Measurements from ENCODE around the gene SAMD11. TPM values are rescaled to one million over a fixed set of nuclear protein-coding genes. Genes with fewer than 3 reads are reported as not detected.

Gene SAMD11
- total and polyA plus RNA-seq, 4 donors, result 0.51 to 4.1 (median 1.3) TPM

GRCh38 chr1:963746-964525 lies 40.2 kb downstream of the SAMD11 start:
- no peaks in the 10 kb centered on the region for H3K9me3 ChIP-seq (ENCODE audit: control insufficient read depth in 4 of 4, low read length in 3 of 4)
- H3K4me3 ChIP-seq (ENCODE audit: low read depth in 1 of 3, low read length in 3 of 3), result no peak overlapping the region
- H3K4me1 ChIP-seq (ENCODE audit: control insufficient read depth in 4 of 4, insufficient read depth in 4 of 4, low read length in 3 of 4), result peaks cover 6 to 28% (median 19%) of the 10 kb centered on the region in 4 donors
- WGBS, result 97% methylated on average over 47 of the region's 47 CpGs
- TF ChIP-seq FOXA1 (IDR thresholded peaks at IDR 0.05) (no peak), MAX (IDR thresholded peaks at IDR 0.05) (no peak)
- DNase-seq (ENCODE audit: low spot score), result no peak
- no peak overlapping the region for H3K27ac ChIP-seq (ENCODE audit: low read depth in 1 of 2, low read length in 2 of 2)
- H3K27me3 ChIP-seq (ENCODE audit: control insufficient read depth in 4 of 4, insufficient read depth in 4 of 4, low read length in 3 of 4), result no peaks in the 10 kb centered on the region
- H3K9ac ChIP-seq (ENCODE audit: low read depth in 1 of 2, low read length in 2 of 2), result no peak overlapping the region
- H3K36me3 ChIP-seq (ENCODE audit: control insufficient read depth in 4 of 4, insufficient read depth in 3 of 4, low read depth in 1 of 4, low read length in 3 of 4), result peaks cover 0 to 6% (median 0%) of the 10 kb centered on the region in 4 donors

GRCh38 chr1:964691-965525 lies 41.2 kb downstream of the SAMD11 start:
- no peak overlapping the region for H3K27ac ChIP-seq (ENCODE audit: low read depth in 1 of 2, low read length in 2 of 2)
- 96% methylated on average over 43 of the region's 51 CpGs for WGBS
- H3K27me3 ChIP-seq (ENCODE audit: control insufficient read depth in 4 of 4, insufficient read depth in 4 of 4, low read length in 3 of 4), result peaks cover 0 to 3% (median 0%) of the 10 kb centered on the region in 4 donors
- TF ChIP-seq EGR1 (IDR thresholded peaks at IDR 0.05; ENCODE audit: low read depth in 2 of 2), result no peak
- no peak for TF ChIP-seq ZBTB33 (IDR thresholded peaks at IDR 0.05)
- TF ChIP-seq MAX (IDR thresholded peaks at IDR 0.05), result no peak
- TF ChIP-seq HNF4A (conservative IDR thresholded peaks at IDR 0.05), result no peak
- no peak for TF ChIP-seq RAD21 (IDR thresholded peaks at IDR 0.05)
- no peak for TF ChIP-seq HNF4G (IDR thresholded peaks at IDR 0.05)
- TF ChIP-seq YY1 (IDR thresholded peaks at IDR 0.05), result no peak
- TF ChIP-seq SP1 (IDR thresholded peaks at IDR 0.05), result no peak
- no peak for TF ChIP-seq NR2F2 (IDR thresholded peaks at IDR 0.05)
- TF ChIP-seq GABPA (IDR thresholded peaks at IDR 0.05 in 1 of 2, conservative IDR thresholded peaks at IDR 0.05 in 1 of 2), result no peak
- H3K9me3 ChIP-seq (ENCODE audit: control insufficient read depth in 4 of 4, low read length in 3 of 4), result no peaks in the 10 kb centered on the region
- peaks cover 3 to 22% (median 15%) of the 10 kb centered on the region in 4 donors for H3K4me1 ChIP-seq (ENCODE audit: control insufficient read depth in 4 of 4, insufficient read depth in 4 of 4, low read length in 3 of 4)
- H3K9ac ChIP-seq (ENCODE audit: low read depth in 1 of 2, low read length in 2 of 2), result no peak overlapping the region
- no peak for DNase-seq (ENCODE audit: low spot score)
- H3K36me3 ChIP-seq (ENCODE audit: control insufficient read depth in 4 of 4, insufficient read depth in 3 of 4, low read depth in 1 of 4, low read length in 3 of 4), result peaks cover 0 to 6% (median 0%) of the 10 kb centered on the region in 4 donors
- no peak overlapping the region for H3K4me3 ChIP-seq (ENCODE audit: low read depth in 1 of 3, low read length in 3 of 3)

GRCh38 chr1:965526-966134 lies 41.9 kb downstream of the SAMD11 start:
- no peak for DNase-seq (ENCODE audit: low spot score)
- peaks cover 0 to 6% (median 0%) of the 10 kb centered on the region in 4 donors for H3K36me3 ChIP-seq (ENCODE audit: control insufficient read depth in 4 of 4, insufficient read depth in 3 of 4, low read depth in 1 of 4, low read length in 3 of 4)
- 88% methylated on average over 26 of the region's 26 CpGs for WGBS
- H3K27me3 ChIP-seq (ENCODE audit: control insufficient read depth in 4 of 4, insufficient read depth in 4 of 4, low read length in 3 of 4), result peaks cover 0 to 5% (median 1%) of the 10 kb centered on the region in 4 donors
- H3K4me1 ChIP-seq (ENCODE audit: control insufficient read depth in 4 of 4, insufficient read depth in 4 of 4, low read length in 3 of 4), result peaks cover 3 to 22% (median 15%) of the 10 kb centered on the region in 4 donors
- H3K9ac ChIP-seq (ENCODE audit: low read depth in 1 of 2, low read length in 2 of 2), result no peak overlapping the region
- H3K9me3 ChIP-seq (ENCODE audit: control insufficient read depth in 4 of 4, low read length in 3 of 4), result no peaks in the 10 kb centered on the region
- no peak overlapping the region for H3K27ac ChIP-seq (ENCODE audit: low read depth in 1 of 2, low read length in 2 of 2)
- no peak overlapping the region for H3K4me3 ChIP-seq (ENCODE audit: low read depth in 1 of 3, low read length in 3 of 3)
- TF ChIP-seq NR2F2 (IDR thresholded peaks at IDR 0.05), result no peak
- no peak for TF ChIP-seq YY1 (IDR thresholded peaks at IDR 0.05)
- no peak for TF ChIP-seq GABPA (IDR thresholded peaks at IDR 0.05 in 1 of 2, conservative IDR thresholded peaks at IDR 0.05 in 1 of 2)
- TF ChIP-seq REST (IDR thresholded peaks at IDR 0.05), result no peak
- no peak for TF ChIP-seq JUND (IDR thresholded peaks at IDR 0.05)
- no peak for TF ChIP-seq MAX (IDR thresholded peaks at IDR 0.05)
- no peak for TF ChIP-seq EGR1 (IDR thresholded peaks at IDR 0.05; ENCODE audit: low read depth in 2 of 2)
- no peak for TF ChIP-seq RXRA (IDR thresholded peaks at IDR 0.05)
- no peak for TF ChIP-seq CTCF (IDR thresholded peaks at IDR 0.05; ENCODE audit: low read depth, low read length, missing input control)
- no peak for TF ChIP-seq SP1 (IDR thresholded peaks at IDR 0.05)
